Measurements from ENCODE around the gene SWAP70. TPM values are rescaled to one million over a fixed set of nuclear protein-coding genes. Genes with fewer than 3 reads are reported as not detected.
"Not testable (repeated sequence)": the region's sequence is repeated elsewhere in the genome, so short reads cannot be mapped to it uniquely, and the experiment has no call there.

SWAP70 gene
- total RNA-seq, 4 donors from 2014 or later = 29.7 to 53.6 (median 38.8) TPM

DNA sequence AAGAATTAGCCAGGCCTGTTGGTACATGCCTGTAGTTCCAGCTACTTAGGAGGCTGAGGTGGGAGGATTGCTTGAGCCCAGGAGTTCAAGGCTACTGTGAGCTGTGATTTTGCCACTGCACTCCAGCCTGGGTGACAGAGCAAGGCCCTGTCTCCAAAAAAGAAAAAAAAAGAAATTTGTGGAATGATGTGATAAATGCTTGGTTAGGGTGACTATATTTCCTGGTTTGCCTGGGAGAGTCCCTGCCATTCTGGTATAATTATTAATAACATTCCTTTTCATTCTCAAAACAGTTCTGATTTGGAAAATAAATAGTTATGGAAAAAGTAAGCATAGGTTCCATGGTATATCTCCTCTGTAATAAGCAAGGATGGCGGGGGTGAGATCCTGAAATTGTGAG lies 74.8 kb downstream of the SWAP70 start:
- intact Hi-C loops (cut with DNase I) = no loop called here
- peaks cover 16 to 17% of the 10 kb centered on the region in 2 donors for H3K36me3 ChIP-seq
- no peaks in the 10 kb centered on the region for H3K27me3 ChIP-seq
- TF ChIP-seq, protein P1, sequence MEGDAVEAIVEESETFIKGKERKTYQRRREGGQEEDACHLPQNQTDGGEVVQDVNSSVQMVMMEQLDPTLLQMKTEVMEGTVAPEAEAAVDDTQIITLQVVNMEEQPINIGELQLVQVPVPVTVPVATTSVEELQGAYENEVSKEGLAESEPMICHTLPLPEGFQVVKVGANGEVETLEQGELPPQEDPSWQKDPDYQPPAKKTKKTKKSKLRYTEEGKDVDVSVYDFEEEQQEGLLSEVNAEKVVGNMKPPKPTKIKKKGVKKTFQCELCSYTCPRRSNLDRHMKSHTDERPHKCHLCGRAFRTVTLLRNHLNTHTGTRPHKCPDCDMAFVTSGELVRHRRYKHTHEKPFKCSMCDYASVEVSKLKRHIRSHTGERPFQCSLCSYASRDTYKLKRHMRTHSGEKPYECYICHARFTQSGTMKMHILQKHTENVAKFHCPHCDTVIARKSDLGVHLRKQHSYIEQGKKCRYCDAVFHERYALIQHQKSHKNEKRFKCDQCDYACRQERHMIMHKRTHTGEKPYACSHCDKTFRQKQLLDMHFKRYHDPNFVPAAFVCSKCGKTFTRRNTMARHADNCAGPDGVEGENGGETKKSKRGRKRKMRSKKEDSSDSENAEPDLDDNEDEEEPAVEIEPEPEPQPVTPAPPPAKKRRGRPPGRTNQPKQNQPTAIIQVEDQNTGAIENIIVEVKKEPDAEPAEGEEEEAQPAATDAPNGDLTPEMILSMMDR (IDR thresholded peaks at IDR 0.05) = no peak
- no peak for TF ChIP-seq POLR2A (IDR thresholded peaks at IDR 0.05)
- peak overlapping the region in 2 of 3 donors; percentile 91 to 97 for H3K27ac ChIP-seq
- peaks cover 29 to 32% of the 10 kb centered on the region in 2 donors for H3K4me1 ChIP-seq
- no peak for DNase-seq
- H3K4me3 ChIP-seq (replicated peaks in 1 of 3) = no peak overlapping the region
- WGBS, 2 donors = 93 to 97% methylated on average over 1 of the region's 1 CpG
- no peaks in the 10 kb centered on the region for H3K9me3 ChIP-seq

DNA sequence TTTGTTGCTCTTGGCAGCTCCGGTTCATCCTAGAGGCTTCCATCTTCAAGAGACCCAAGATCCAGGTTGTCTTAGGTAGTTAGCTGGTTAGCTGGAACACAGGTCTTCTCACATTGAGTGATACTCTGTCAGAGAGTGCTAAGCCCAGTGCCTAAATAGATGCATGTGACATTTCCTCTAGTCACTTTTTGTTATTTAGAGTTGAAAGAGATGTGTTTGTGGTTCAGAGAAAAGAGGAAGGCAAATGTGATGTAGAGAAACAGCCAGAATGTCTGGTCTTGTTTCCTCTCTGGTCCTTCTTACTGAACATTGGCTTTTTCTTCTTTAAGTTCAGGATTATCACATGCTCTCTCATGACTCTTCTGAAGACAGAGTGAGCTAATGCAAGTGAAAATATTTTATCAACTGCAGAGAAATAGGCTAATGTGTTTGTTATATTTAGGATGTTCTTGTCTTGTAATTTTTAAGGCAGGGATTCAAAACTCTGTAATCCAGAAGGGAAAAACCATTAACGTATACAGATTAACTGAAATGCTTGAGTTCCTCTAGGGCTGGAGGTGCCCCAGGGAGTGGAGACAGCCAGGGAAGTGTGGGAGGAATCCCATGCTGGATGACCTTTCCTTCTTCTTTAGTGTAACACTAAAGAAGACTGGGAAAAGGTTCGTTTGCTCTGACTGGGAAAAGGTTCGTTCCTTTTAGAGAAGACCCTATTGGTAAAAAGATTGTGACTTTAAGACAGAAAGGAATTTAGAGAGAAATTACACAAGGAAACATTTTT lies 75.4 kb downstream of the SWAP70 start:
- WGBS, 2 donors = 74 to 83% methylated on average over 4 of the region's 4 CpGs
- no peak for DNase-seq
- Histone ChIP-seq H3K9me3 (no peaks in the 10 kb centered on the region), H3K27me3 (no peaks in the 10 kb centered on the region), H3K4me3 (replicated peaks in 1 of 3) (no peak overlapping the region), H3K4me1 (peaks cover 29 to 33% of the 10 kb centered on the region in 2 donors), H3K27ac (peak overlapping the region; percentile 82 to 97 (median 91)), H3K36me3 (peaks cover 11 to 12% of the 10 kb centered on the region in 2 donors)
- intact Hi-C loops (cut with DNase I) = no loop called here
- TF ChIP-seq POLR2A (IDR thresholded peaks at IDR 0.05) = no peak
- TF ChIP-seq, protein P1 (IDR thresholded peaks at IDR 0.05) = no peak

DNA sequence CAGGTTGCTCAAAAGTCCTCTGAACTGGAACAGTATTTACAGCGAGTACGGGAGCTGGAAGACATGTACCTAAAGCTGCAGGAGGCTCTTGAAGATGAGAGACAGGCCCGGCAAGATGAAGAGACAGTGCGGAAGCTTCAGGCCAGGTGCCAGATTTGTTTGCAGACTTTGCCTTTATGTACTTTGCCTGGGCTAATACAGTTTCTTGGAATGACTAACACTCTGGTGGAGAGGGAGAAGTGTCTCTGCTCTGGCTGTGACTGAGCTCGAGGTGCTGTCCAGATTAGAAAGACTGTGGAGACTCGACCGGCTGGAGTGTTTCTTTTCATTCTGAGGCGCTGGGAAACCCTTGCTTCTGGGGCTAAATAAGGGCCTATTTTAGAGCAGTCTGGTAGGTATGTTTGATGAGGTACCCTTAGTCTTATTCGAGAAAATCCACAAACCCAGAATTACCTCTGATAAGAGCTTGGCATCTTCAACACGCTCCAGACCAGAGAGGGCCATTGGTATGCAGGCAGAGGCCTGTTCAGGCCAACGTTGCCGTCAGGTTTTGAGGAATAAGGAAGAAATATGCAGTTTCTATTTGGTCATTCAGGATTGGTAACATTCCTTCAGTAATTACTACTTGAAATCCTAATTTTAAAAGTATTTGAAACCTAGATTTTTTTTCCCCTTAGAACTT lies 76.5 kb downstream of the SWAP70 start:
- peak; percentile 56 to 61 for DNase-seq
- WGBS, 2 donors = 38 to 40% methylated on average over 12 of the region's 12 CpGs
- Histone ChIP-seq H3K27me3 (no peaks in the 10 kb centered on the region), H3K4me3 (replicated peaks in 1 of 3) (no peak overlapping the region), H3K36me3 (peaks cover 7 to 12% of the 10 kb centered on the region in 2 donors), H3K27ac (peak overlapping the region; percentile 82 to 97 (median 91)), H3K4me1 (peaks cover 29 to 42% of the 10 kb centered on the region in 2 donors), H3K9me3 (no peaks in the 10 kb centered on the region)
- intact Hi-C loops (cut with DNase I) = no loop called here
- no peak for TF ChIP-seq POLR2A (IDR thresholded peaks at IDR 0.05)
- TF ChIP-seq, protein P1 (IDR thresholded peaks at IDR 0.05) = no peak

- Histone ChIP-seq H3K4me3 (replicated peaks in 1 of 3) (no peak overlapping the region), H3K27me3 (no peaks in the 10 kb centered on the region)
Measured at GRCh38 chr11:9741260-9741659, 77.4 kb downstream of the SWAP70 start.

DNA sequence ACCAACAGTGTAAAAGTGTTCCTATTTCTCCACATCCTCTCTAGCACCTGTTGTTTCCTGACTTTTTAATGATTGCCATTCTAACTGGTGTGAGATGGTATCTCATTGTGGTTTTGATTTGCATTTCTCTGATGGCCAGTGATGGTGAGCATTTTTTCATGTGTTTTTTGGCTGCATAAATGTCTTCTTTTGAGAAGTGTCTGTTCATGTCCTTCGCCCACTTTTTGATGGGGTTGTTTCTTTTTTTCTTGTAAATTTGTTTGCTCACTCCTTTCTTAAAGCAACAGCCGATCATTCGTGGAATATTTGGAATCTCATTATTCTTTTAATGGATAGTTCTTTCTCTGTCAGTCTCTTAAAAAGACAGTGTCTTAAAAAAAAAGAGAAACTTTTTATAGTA lies 79.6 kb downstream of the SWAP70 start:
- H3K4me1 ChIP-seq = peaks cover 22 to 56% of the 10 kb centered on the region in 2 donors
- H3K27ac ChIP-seq; H3K27me3 ChIP-seq; DNase-seq; intact Hi-C loops (cut with DNase I); H3K4me3 ChIP-seq (replicated peaks in 1 of 3); H3K36me3 ChIP-seq; H3K9me3 ChIP-seq: not testable (repeated sequence)
- WGBS, 2 donors = 91 to 92% methylated on average over 3 of the region's 3 CpGs

More at GRCh38 chr11:9741260-9741659, 77.4 kb downstream of the SWAP70 start:
- intact Hi-C loops (cut with DNase I) = no loop called here
- DNase-seq = peak; percentile 81 to 82
- TF ChIP-seq, protein P1 (IDR thresholded peaks at IDR 0.05) = no peak
- peak in 1 of 2 donors; percentile 56 for TF ChIP-seq POLR2A (IDR thresholded peaks at IDR 0.05)
- Histone ChIP-seq H3K27ac (peak overlapping the region; percentile 82 to 97 (median 91)), H3K36me3 (peaks cover 1 to 10% of the 10 kb centered on the region in 2 donors), H3K4me1 (peaks cover 29 to 43% of the 10 kb centered on the region in 2 donors), H3K9me3 (no peaks in the 10 kb centered on the region)
- 36 to 47% methylated on average over 6 of the region's 6 CpGs for WGBS, 2 donors
